ENCODE results near the gene BMP6. TPM values are rescaled to one million over a fixed set of nuclear protein-coding genes. Genes with fewer than 3 reads are reported as not detected.

BMP6 gene
- total RNA-seq, 1 experiment from 2014 or later, result not detected

DNA sequence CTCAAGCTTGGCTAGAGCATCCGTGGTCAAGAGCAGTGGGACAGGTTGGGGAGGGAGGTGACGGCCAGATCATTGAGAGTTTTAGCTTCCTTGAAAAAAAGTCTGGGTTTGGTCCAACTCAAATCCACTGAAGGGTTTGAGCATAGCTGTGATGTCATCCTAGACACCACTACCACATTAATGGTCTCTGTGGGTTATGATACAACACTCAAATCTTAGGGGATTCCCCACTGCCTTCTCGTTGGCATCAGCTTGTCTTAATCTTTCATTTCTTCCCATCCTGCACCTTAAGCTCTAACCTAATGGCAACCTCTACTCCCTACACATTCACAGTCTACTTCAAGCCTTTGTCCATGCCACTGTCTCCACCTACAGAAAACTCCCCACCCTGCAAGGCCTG lies 77.3 kb downstream of the BMP6 start:
- Histone ChIP-seq H3K27ac (no peak overlapping the region), H3K9me2 (ENCODE audit: insufficient read depth) (no peaks in the 10 kb centered on the region), H4K20me1 (ENCODE audit: insufficient read depth) (no peaks in the 10 kb centered on the region), H2AFZ (no peak overlapping the region), H3K9me3 (ENCODE audit: insufficient read depth, low read depth) (no peaks in the 10 kb centered on the region), H3F3A (ENCODE audit: insufficient read depth, low read depth) (no peaks in the 10 kb centered on the region), H3K4me3 (no peak overlapping the region), H3K4me1 (replicated peaks; ENCODE audit: insufficient read depth) (0 out of 2 replicates have a peak, but pooled peaks cover 9% of the 10 kb centered on the region), H3K4me2 (no peak overlapping the region), H3K27me3 (ENCODE audit: insufficient read depth, low read depth) (no peaks in the 10 kb centered on the region), H3K36me3 (ENCODE audit: low read depth) (no peaks in the 10 kb centered on the region), H3K79me2 (ENCODE audit: low read depth) (no peaks in the 10 kb centered on the region)
- no peak for TF ChIP-seq CTCF (conservative IDR thresholded peaks at IDR 0.05)
- no peak for TF ChIP-seq EZH2 (IDR thresholded peaks at IDR 0.05; ENCODE audit: low read depth)
- CTCF ChIA-PET, result no interaction called here
- intact Hi-C loops (cut with micrococcal nuclease; ENCODE audit: unreplicated experiment), result no loop called here
- no TSS peak for BruUV-seq (replicated peaks)
- POLR2A ChIA-PET (ENCODE audit: unreplicated experiment), result no interaction called here
- DNase-seq, result no peak

DNA sequence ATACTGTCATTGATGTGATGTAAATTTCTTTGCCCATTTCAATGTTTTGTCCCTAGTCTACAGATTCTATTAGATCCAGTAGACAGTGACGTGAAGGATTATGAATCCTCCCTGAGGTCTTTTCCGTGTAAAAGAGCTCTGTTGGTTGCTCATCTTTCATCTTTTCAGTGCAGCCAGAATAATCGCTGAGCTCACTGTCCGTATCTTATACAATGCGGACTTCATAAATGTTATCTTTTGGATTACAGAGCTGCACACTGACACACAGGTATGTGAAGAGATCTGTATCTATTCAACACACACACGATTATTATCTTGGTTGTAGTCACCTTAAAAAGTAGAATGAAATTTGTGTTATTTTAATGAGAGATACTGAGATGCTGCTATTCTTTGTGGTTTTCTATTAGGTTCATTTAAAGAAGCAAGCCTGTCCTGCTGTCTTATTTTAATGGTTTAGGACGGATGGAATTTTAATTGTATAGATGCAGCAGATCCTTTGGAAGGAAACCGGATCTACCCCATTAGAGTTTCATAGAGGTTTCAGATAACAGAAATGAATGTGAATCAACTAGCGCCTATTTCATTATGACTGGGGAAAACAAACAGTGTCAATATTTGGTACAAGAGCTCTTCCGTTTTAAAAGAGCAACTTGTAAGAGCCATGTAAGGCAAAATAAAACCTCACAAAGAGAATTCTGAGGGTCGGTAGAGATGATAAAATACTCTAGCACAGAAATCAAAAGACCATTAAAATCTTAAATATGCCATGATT lies 79.4 kb downstream of the BMP6 start:
- H3K4me3 ChIP-seq, result no peak overlapping the region
- TF ChIP-seq EZH2 (IDR thresholded peaks at IDR 0.05; ENCODE audit: low read depth) (no peak), CTCF (conservative IDR thresholded peaks at IDR 0.05) (no peak)
- CTCF ChIA-PET, result no interaction called here
- intact Hi-C loops (cut with micrococcal nuclease; ENCODE audit: unreplicated experiment), result no loop called here
- H3K4me2 ChIP-seq, result no peak overlapping the region
- no peaks in the 10 kb centered on the region for H3K9me2 ChIP-seq (ENCODE audit: insufficient read depth)
- no peaks in the 10 kb centered on the region for H4K20me1 ChIP-seq (ENCODE audit: insufficient read depth)
- no TSS peak for BruUV-seq (replicated peaks)
- H3K9me3 ChIP-seq (ENCODE audit: insufficient read depth, low read depth), result no peaks in the 10 kb centered on the region
- no peaks in the 10 kb centered on the region for H3K79me2 ChIP-seq (ENCODE audit: low read depth)
- DNase-seq, result no peak
- H3K27ac ChIP-seq, result no peak overlapping the region
- no peaks in the 10 kb centered on the region for H3K36me3 ChIP-seq (ENCODE audit: low read depth)
- no peaks in the 10 kb centered on the region for H3F3A ChIP-seq (ENCODE audit: insufficient read depth, low read depth)
- H3K4me1 ChIP-seq (replicated peaks; ENCODE audit: insufficient read depth), result 0 out of 2 replicates have a peak, but pooled peaks cover 9% of the 10 kb centered on the region
- POLR2A ChIA-PET (ENCODE audit: unreplicated experiment), result no interaction called here
- H2AFZ ChIP-seq, result no peak overlapping the region
- no peaks in the 10 kb centered on the region for H3K27me3 ChIP-seq (ENCODE audit: insufficient read depth, low read depth)

DNA sequence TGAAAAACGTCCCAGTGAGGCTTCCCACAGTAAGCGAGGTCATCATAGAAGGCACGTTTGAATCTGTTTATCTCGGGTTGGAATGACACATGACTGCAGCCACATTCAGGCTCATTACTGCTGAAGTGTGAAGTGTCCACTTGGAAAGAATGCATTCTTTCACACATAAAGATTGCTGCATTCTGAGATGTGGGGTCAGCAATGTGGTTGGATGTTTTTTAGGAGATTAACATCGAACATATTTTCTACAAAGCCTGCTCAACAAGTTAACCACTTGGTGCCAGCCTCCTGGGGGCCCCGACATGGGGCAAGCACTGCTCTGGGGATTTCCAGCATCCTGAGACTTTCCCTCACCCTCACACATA lies 79.9 kb downstream of the BMP6 start:
- no peak for TF ChIP-seq CTCF (conservative IDR thresholded peaks at IDR 0.05)
- TF ChIP-seq EZH2 (IDR thresholded peaks at IDR 0.05; ENCODE audit: low read depth), result no peak
- POLR2A ChIA-PET (ENCODE audit: unreplicated experiment), result no interaction called here
- no peak overlapping the region for H3K4me2 ChIP-seq

More for the DNA sequence above, 79.9 kb downstream of the BMP6 start:
- Histone ChIP-seq H3K36me3 (ENCODE audit: low read depth) (no peaks in the 10 kb centered on the region), H3K79me2 (ENCODE audit: low read depth) (no peaks in the 10 kb centered on the region), H4K20me1 (ENCODE audit: insufficient read depth) (no peaks in the 10 kb centered on the region), H3K4me3 (no peak overlapping the region), H2AFZ (no peak overlapping the region), H3K4me1 (replicated peaks; ENCODE audit: insufficient read depth) (0 out of 2 replicates have a peak, but pooled peaks cover 9% of the 10 kb centered on the region), H3K27me3 (ENCODE audit: insufficient read depth, low read depth) (no peaks in the 10 kb centered on the region), H3F3A (ENCODE audit: insufficient read depth, low read depth) (no peaks in the 10 kb centered on the region), H3K9me3 (ENCODE audit: insufficient read depth, low read depth) (no peaks in the 10 kb centered on the region), H3K27ac (no peak overlapping the region), H3K9me2 (ENCODE audit: insufficient read depth) (no peaks in the 10 kb centered on the region)
- no TSS peak for BruUV-seq (replicated peaks)
- DNase-seq, result peak in 1 of 2 experiments; percentile 52
- CTCF ChIA-PET, result no interaction called here
- intact Hi-C loops (cut with micrococcal nuclease; ENCODE audit: unreplicated experiment), result no loop called here
